ENCODE results near the gene DNAAF8. TPM values are rescaled to one million over a fixed set of nuclear protein-coding genes. Genes with fewer than 3 reads are reported as not detected.
"Not testable (repeated sequence)": the region's sequence is repeated elsewhere in the genome, so short reads cannot be mapped to it uniquely, and the experiment has no call there.

DNAAF8 gene
- total RNA-seq, 3 donors from 2014 or later, result 0.22 to 1.8 (median 0.98) TPM

- intact Hi-C loops (cut with DNase I, micrococcal nuclease), result no loop called here
- Histone ChIP-seq H3K4me1 (ENCODE audit: low read depth) (no peaks in the 10 kb centered on the region), H3K4me3 (no peak overlapping the region), H3K9me3 (no peaks in the 10 kb centered on the region), H3K36me3 (ENCODE audit: low read depth) (no peaks in the 10 kb centered on the region)
- no peak for ATAC-seq
- no peak for DNase-seq
- no peak for TF ChIP-seq CTCF (IDR thresholded peaks at IDR 0.05)
Observed at GRCh38 chr16:4783251-4783950, 49.1 kb downstream of the DNAAF8 start.

GRCh38 chr16:4783951-4784336 lies 49.6 kb downstream of the DNAAF8 start:
- no peak for TF ChIP-seq CTCF (IDR thresholded peaks at IDR 0.05)
- Histone ChIP-seq H3K9me3 (no peaks in the 10 kb centered on the region), H3K36me3 (ENCODE audit: low read depth) (no peaks in the 10 kb centered on the region), H3K4me3 (no peak overlapping the region), H3K4me1 (ENCODE audit: low read depth) (no peaks in the 10 kb centered on the region)
- intact Hi-C loops (cut with DNase I, micrococcal nuclease), result no loop called here
- ATAC-seq, result no peak
- DNase-seq, result no peak

- ATAC-seq; H3K4me3 ChIP-seq; H3K4me1 ChIP-seq (ENCODE audit: low read depth); H3K9me3 ChIP-seq; intact Hi-C loops (cut with DNase I, micrococcal nuclease); H3K36me3 ChIP-seq (ENCODE audit: low read depth); DNase-seq: not testable (repeated sequence)
Observed at GRCh38 chr16:4784444-4784987, 50.2 kb downstream of the DNAAF8 start.

GRCh38 chr16:4785758-4786433 lies 51.6 kb downstream of the DNAAF8 start:
- Histone ChIP-seq H3K9me3 (no peaks in the 10 kb centered on the region), H3K4me3 (no peak overlapping the region), H3K36me3 (ENCODE audit: low read depth) (no peaks in the 10 kb centered on the region), H3K4me1 (ENCODE audit: low read depth) (no peaks in the 10 kb centered on the region)
- TF ChIP-seq CTCF (IDR thresholded peaks at IDR 0.05), result no peak
- DNase-seq (no peak), ATAC-seq (peak; percentile 41)
- intact Hi-C loops (cut with DNase I, micrococcal nuclease), result no loop called here

GRCh38 chr16:4787068-4787467 lies 52.7 kb downstream of the DNAAF8 start:
- H3K9me3 ChIP-seq, result no peaks in the 10 kb centered on the region
- H3K4me1 ChIP-seq (ENCODE audit: low read depth), result no peaks in the 10 kb centered on the region
- TF ChIP-seq CTCF (IDR thresholded peaks at IDR 0.05), result no peak
- no peak for DNase-seq
- ATAC-seq, result no peak
- no peaks in the 10 kb centered on the region for H3K36me3 ChIP-seq (ENCODE audit: low read depth)
- intact Hi-C loops (cut with DNase I, micrococcal nuclease), result no loop called here
- no peak overlapping the region for H3K4me3 ChIP-seq
